Panc1 (cell line): Measurements from ENCODE around the gene TTC13. TPM values are rescaled to one million over a fixed set of nuclear protein-coding genes. Genes with fewer than 3 reads are reported as not detected.

Experiments
- ATAC-seq: fragments of 200-7000 bp; cut with Tn5 transposase; 2 replicates; pipeline ENCODE4 v1.9.1; 2020; ENCODE audit warnings: mild to moderate bottlenecking, moderate library complexity
- BruUV-seq: library from RNA; stranded (reverse); fragments of 400-500 nt; replicated peaks from 2 replicates; lab custom pipeline; 2021; lab: Mats Ljungman, UMichigan
- CTCF ChIA-PET: fragments of 300-600 bp; sonication (Branson Sonifier 250); formaldehyde crosslinking; loops from one replicate; lab custom pipeline; 2022; ENCODE audit warnings: antibody characterized with exemption; lab: Charles Lee
- POLR2A ChIA-PET: fragments of 300-600 bp; sonication (Branson Sonifier 250); formaldehyde crosslinking; loops from one replicate; lab custom pipeline; 2022; ENCODE audit warnings: antibody characterized with exemption; lab: Charles Lee
- DNase-seq: peaks from one replicate; pipeline ENCODE4 v3.0.0-alpha.2; 2010; ENCODE audit warnings: low read depth, low spot score
- H3K27ac ChIP-seq: 2 replicates; pipeline ENCODE4 v1.5.1; 2011; ENCODE audit warnings: mild to moderate bottlenecking, low read length, inconsistent platforms
- H3K27me3 ChIP-seq: fragments of 200-500 bp; sonication (Bioruptor generic); 2 replicates; pipeline ENCODE4 v1.6.0; 2014; ENCODE audit warnings: low read length, inconsistent platforms; ENCODE audit not compliant: control insufficient read depth, insufficient read depth
- H3K36me3 ChIP-seq: fragments of 200-500 bp; sonication (Bioruptor generic); 2 replicates; pipeline ENCODE4 v1.5.1; 2014; ENCODE audit warnings: inconsistent platforms, mild to moderate bottlenecking, low read length, moderate library complexity; ENCODE audit not compliant: control insufficient read depth, insufficient read depth
- H3K4me1 ChIP-seq: 2 replicates; pipeline ENCODE4 v1.5.1; 2011; ENCODE audit warnings: inconsistent platforms, mild to moderate bottlenecking, low read length, moderate library complexity; ENCODE audit not compliant: control insufficient read depth, insufficient read depth
- H3K4me3 ChIP-seq, 2 experiments: 2 replicates each; pipeline ENCODE4 v1.5.1; 2011 to 2012; ENCODE audit warnings: low read depth in 2 of 2, low read length in 2 of 2, mild to moderate bottlenecking in 2 of 2, inconsistent platforms in 1 of 2, moderate library complexity in 1 of 2
- H3K9me3 ChIP-seq: fragments of 200-500 bp; sonication (Bioruptor generic); 2 replicates; pipeline ENCODE4 v1.5.1; 2014; ENCODE audit warnings: low read depth, mild to moderate bottlenecking, inconsistent platforms, low read length, moderate library complexity; ENCODE audit not compliant: control insufficient read depth, insufficient read depth
- CTCF ChIP-seq: fragments of 450-650 bp; IDR thresholded peaks from 2 replicates; pipeline ENCODE4 v1.5.1; 2017; ENCODE audit warnings: mild to moderate bottlenecking
- POLR2AphosphoS5 ChIP-seq: IDR thresholded peaks from 2 replicates; pipeline ENCODE4 v1.6.1; 2012; ENCODE audit warnings: mild to moderate bottlenecking, low read depth, low read length, moderate library complexity
- REST ChIP-seq, 2 experiments: IDR thresholded peaks; 2 replicates each; pipeline ENCODE4 v1.6.1; 2011 to 2012; ENCODE audit warnings: low read depth in 2 of 2, control low read depth in 1 of 2, low read length in 1 of 2, mild to moderate bottlenecking in 1 of 2, moderate library complexity in 1 of 2; ENCODE audit not compliant: insufficient read depth in 1 of 2
- SIN3A ChIP-seq: IDR thresholded peaks from 2 replicates; pipeline ENCODE4 v1.6.1; 2012; ENCODE audit warnings: low read depth, mild to moderate bottlenecking, low read length, moderate library complexity, borderline replicate concordance; ENCODE audit not compliant: insufficient read depth
- TCF7L2 ChIP-seq: IDR thresholded peaks from 2 replicates; pipeline ENCODE4 v1.6.1; 2011; ENCODE audit warnings: mild to moderate bottlenecking, low read depth, low read length, inconsistent platforms
- in situ Hi-C: cut with HindIII; loops from 2 replicates; pipeline ENCODE4 v1.10.0; 2016; ENCODE audit warnings: low sequenced_read_pairs, low pct_unique_long_range_greater_than_20kb
- intact Hi-C: fragments of 100-400 bp; cut with micrococcal nuclease; formaldehyde crosslinking; loops from one replicate; pipeline ENCODE4 v1.10.0; 2022; ENCODE audit not compliant: unreplicated experiment
- total RNA-seq: library from RNA; stranded (reverse); gene quantifications from one replicate; pipeline ENCODE4 v1.2.1, GENCODE V29; 2021; ENCODE audit not compliant: unreplicated experiment

TTC13 gene
- total RNA-seq, 1 experiment from 2014 or later: 19.0 TPM

- in situ Hi-C loops (no loop called here), intact Hi-C loops (loop anchor here (5.0 to 10.0 kb wide), 3 partner anchors 122 to 293 kb away; no protein-coding TSS in a partner anchor)
- DNase-seq (no peak), ATAC-seq (no peak)
- no peak for TF ChIP-seq CTCF
- TF ChIP-seq TCF7L2: no peak
- H3K4me3 ChIP-seq: no peak overlapping the region
- ChIA-PET POLR2A (no interaction called here), CTCF (interaction anchor here (1.3 kb wide), 1 partner anchor 121 kb away, joined by 3 read pairs; no protein-coding TSS in a partner anchor)
- no peaks in the 10 kb centered on the region for H3K9me3 ChIP-seq
- no peak overlapping the region for H3K27ac ChIP-seq
- no peaks in the 10 kb centered on the region for H3K4me1 ChIP-seq
- H3K36me3 ChIP-seq: peaks cover 9% of the 10 kb centered on the region; the same call in 1 of the 2 replicates
- no TSS peak for BruUV-seq
- no peaks in the 10 kb centered on the region for H3K27me3 ChIP-seq
Observed at GRCh38 chr1:230919207-230919606, 59.5 kb downstream of the TTC13 start.

GRCh38 chr1:230917284-230918135 is 61.2 kb downstream of the TTC13 start:
- Histone ChIP-seq H3K36me3 (peaks cover 4% of the 10 kb centered on the region; the same call in 1 of the 2 replicates), H3K4me3 (no peak overlapping the region), H3K4me1 (no peaks in the 10 kb centered on the region), H3K27me3 (no peaks in the 10 kb centered on the region), H3K9me3 (no peaks in the 10 kb centered on the region), H3K27ac (no peak overlapping the region)
- DNase-seq: no peak
- intact Hi-C loops: loop anchor here (5.0 to 10.0 kb wide), 3 partner anchors 120 to 295 kb away; no protein-coding TSS in a partner anchor
- no TSS peak for BruUV-seq
- in situ Hi-C loops: no loop called here
- TF ChIP-seq TCF7L2 (no peak), CTCF (peak; percentile 84), SIN3A (no peak)
- POLR2A ChIA-PET: no interaction called here
- CTCF ChIA-PET: interaction anchor here (0.7 kb wide), 1 partner anchor 30 kb away, joined by 5 read pairs; no protein-coding TSS in a partner anchor
- peak; percentile 87 for ATAC-seq

- ATAC-seq: no peak
- POLR2A ChIA-PET: no interaction called here
- in situ Hi-C loops: no loop called here
Observed at GRCh38 chr1:230916587-230917283, 61.9 kb downstream of the TTC13 start.

More at GRCh38 chr1:230916587-230917283, 61.9 kb downstream of the TTC13 start:
- Histone ChIP-seq H3K27ac (no peak overlapping the region), H3K36me3 (peaks cover 4% of the 10 kb centered on the region; the same call in 1 of the 2 replicates), H3K9me3 (no peaks in the 10 kb centered on the region), H3K27me3 (no peaks in the 10 kb centered on the region), H3K4me3 (no peak overlapping the region), H3K4me1 (no peaks in the 10 kb centered on the region)
- DNase-seq: no peak
- no TSS peak for BruUV-seq
- CTCF ChIA-PET: no interaction called here
- TF ChIP-seq CTCF: no peak
- no peak for TF ChIP-seq REST (IDR thresholded peaks at IDR 0.05; ENCODE audit: insufficient read depth in 1 of 2, low read depth in 2 of 2, low read length in 1 of 2)
- TF ChIP-seq POLR2AphosphoS5: no peak
- no peak for TF ChIP-seq SIN3A
- no peak for TF ChIP-seq TCF7L2
- intact Hi-C loops: loop anchor here (5.0 to 10.0 kb wide), 3 partner anchors 119 to 296 kb away; no protein-coding TSS in a partner anchor
